Measurements from ENCODE around the gene GGA2. TPM values are rescaled to one million over a fixed set of nuclear protein-coding genes. Genes with fewer than 3 reads are reported as not detected.

The GGA2 gene
- total RNA-seq, 2 donors from 2014 or later, result 75.7 to 105 TPM

DNA sequence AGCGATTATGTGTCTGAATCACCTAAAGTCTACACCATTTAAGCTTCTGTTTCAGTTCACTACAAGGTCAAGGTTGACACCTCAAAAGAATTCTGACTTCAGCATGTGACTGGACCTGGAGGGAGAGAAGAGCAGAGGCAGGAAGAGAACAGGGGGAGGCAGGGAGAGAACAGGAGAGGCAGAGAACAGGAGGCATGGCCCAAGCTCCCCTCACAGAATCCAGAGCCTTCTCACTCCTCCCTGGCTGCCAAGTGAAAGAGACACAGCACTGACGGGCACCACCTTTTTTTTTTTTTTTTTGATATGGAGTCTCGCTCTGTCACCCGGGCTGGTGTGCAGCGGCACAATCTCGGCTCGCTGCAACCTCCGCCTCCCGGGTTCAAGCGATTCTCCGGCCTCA is 11.4 kb downstream of the GGA2 start:
- DNase-seq (ENCODE audit: low spot score), result no peak
- Histone ChIP-seq H3K9me3 (no peaks in the 10 kb centered on the region), H3K4me3 (no peak overlapping the region), H3K27ac (no peak overlapping the region), H3K36me3 (no peaks in the 10 kb centered on the region), H3K4me1 (replicated peaks) (peaks cover 5% of the 10 kb centered on the region), H3K27me3 (replicated peaks; ENCODE audit: insufficient read depth) (no peaks in the 10 kb centered on the region)
- intact Hi-C loops (cut with DNase I), result no loop called here
- TF ChIP-seq CTCF (IDR thresholded peaks at IDR 0.05) (no peak), POLR2A (IDR thresholded peaks at IDR 0.05) (no peak), POLR2AphosphoS5 (IDR thresholded peaks at IDR 0.05) (no peak)
- 85% methylated on average over 11 of the region's 11 CpGs for WGBS

GRCh38 chr16:23497543-23497868 is 12.8 kb downstream of the GGA2 start:
- H3K4me3 ChIP-seq, result no peak overlapping the region
- 75% methylated on average over 6 of the region's 6 CpGs for WGBS

GRCh38 chr16:23496821-23497542 is 13.3 kb downstream of the GGA2 start:
- peak overlapping the region; percentile 34 to 42 for H3K27ac ChIP-seq
- H3K27me3 ChIP-seq (replicated peaks; ENCODE audit: insufficient read depth), result no peaks in the 10 kb centered on the region
- no peak overlapping the region for H3K4me3 ChIP-seq
- H3K36me3 ChIP-seq, result peaks cover 4 to 13% of the 10 kb centered on the region in 2 donors
- H3K9me3 ChIP-seq, result no peaks in the 10 kb centered on the region
- intact Hi-C loops (cut with DNase I), result no loop called here
- DNase-seq (ENCODE audit: low spot score), result peak; percentile 31
- WGBS, result 34% methylated on average over 12 of the region's 12 CpGs
- peaks cover 11% of the 10 kb centered on the region for H3K4me1 ChIP-seq (replicated peaks)
- TF ChIP-seq POLR2AphosphoS5 (IDR thresholded peaks at IDR 0.05) (peak; percentile 46), CTCF (IDR thresholded peaks at IDR 0.05) (no peak), POLR2A (IDR thresholded peaks at IDR 0.05) (peak; percentile 20)

More at GRCh38 chr16:23497543-23497868, 12.8 kb downstream of the GGA2 start:
- intact Hi-C loops (cut with DNase I), result no loop called here
- Histone ChIP-seq H3K4me1 (replicated peaks) (peaks cover 5% of the 10 kb centered on the region), H3K36me3 (peaks cover 4 to 12% of the 10 kb centered on the region in 2 donors), H3K27me3 (replicated peaks; ENCODE audit: insufficient read depth) (no peaks in the 10 kb centered on the region), H3K9me3 (no peaks in the 10 kb centered on the region), H3K27ac (peak overlapping the region in 1 of 2 donors; percentile 42)
- DNase-seq (ENCODE audit: low spot score), result no peak
- TF ChIP-seq POLR2AphosphoS5 (IDR thresholded peaks at IDR 0.05) (no peak), POLR2A (IDR thresholded peaks at IDR 0.05) (no peak), CTCF (IDR thresholded peaks at IDR 0.05) (no peak)

GRCh38 chr16:23495671-23496070 is 14.6 kb downstream of the GGA2 start:
- Histone ChIP-seq H3K36me3 (peaks cover 4 to 13% of the 10 kb centered on the region in 2 donors), H3K4me1 (replicated peaks) (peaks cover 13% of the 10 kb centered on the region)
- 50% methylated on average over 4 of the region's 4 CpGs for WGBS

More at GRCh38 chr16:23495671-23496070, 14.6 kb downstream of the GGA2 start:
- TF ChIP-seq CTCF (IDR thresholded peaks at IDR 0.05) (no peak), POLR2A (IDR thresholded peaks at IDR 0.05) (no peak), POLR2AphosphoS5 (IDR thresholded peaks at IDR 0.05) (no peak)
- no peak overlapping the region for H3K4me3 ChIP-seq
- no peaks in the 10 kb centered on the region for H3K27me3 ChIP-seq (replicated peaks; ENCODE audit: insufficient read depth)
- H3K9me3 ChIP-seq, result no peaks in the 10 kb centered on the region
- H3K27ac ChIP-seq, result peak overlapping the region; percentile 4 to 11
- intact Hi-C loops (cut with DNase I), result no loop called here
- DNase-seq (ENCODE audit: low spot score), result no peak
